IMR-90 (cell line): ENCODE data around the gene ATP6V1F. TPM values are rescaled to one million over a fixed set of nuclear protein-coding genes. Genes with fewer than 3 reads are reported as not detected.

Experiments
- ATAC-seq: fragments of 200-7000 bp; cut with Tn5 transposase; 2 replicates; pipeline ENCODE4 v1.9.1; 2020; ENCODE audit warnings: low read depth, mild to moderate bottlenecking, moderate library complexity
- BruUV-seq: library from RNA; stranded (reverse); fragments of 400-500 nt; replicated peaks from 2 replicates; lab custom pipeline; 2021; lab: Mats Ljungman, UMichigan
- CTCF ChIA-PET: fragments of 300-600 bp; formaldehyde crosslinking; extraction: SDS; loops from one replicate; lab custom pipeline; 2021; ENCODE audit warnings: antibody characterized with exemption; lab: Yijun Ruan, JAX
- POLR2A ChIA-PET: fragments of 300-600 bp; sonication (Branson Sonifier 250); formaldehyde crosslinking; loops from one replicate; lab custom pipeline; 2022; ENCODE audit warnings: antibody characterized with exemption; ENCODE audit not compliant: unreplicated experiment; lab: Charles Lee
- DNase-seq: peaks from one replicate; pipeline ENCODE4 v3.0.0; 2013
- H2AFZ ChIP-seq: replicated peaks from 2 replicates; pipeline ENCODE3; 2013; ENCODE audit warnings: low read length, mild to moderate bottlenecking; ENCODE audit not compliant: poor library complexity
- H2AK5ac ChIP-seq: 2 replicates; pipeline ENCODE4 v1.6.1; 2013; ENCODE audit warnings: low read depth, low read length, inconsistent platforms
- H2AK9ac ChIP-seq: replicated peaks from 2 replicates; pipeline ENCODE3; 2013; ENCODE audit warnings: mild to moderate bottlenecking, low read depth, low read length, moderate library complexity; ENCODE audit not compliant: poor library complexity
- H2BK120ac ChIP-seq: 2 replicates; pipeline ENCODE4 v1.6.1; 2013; ENCODE audit warnings: low read depth, low read length, inconsistent platforms
- H2BK15ac ChIP-seq: 3 replicates; pipeline ENCODE4 v1.6.1; 2013; ENCODE audit warnings: low read depth, low read length, inconsistent platforms
- H2BK20ac ChIP-seq: 2 replicates; pipeline ENCODE4 v1.6.1; 2013; ENCODE audit warnings: low read depth, mild to moderate bottlenecking, inconsistent platforms, low read length, moderate library complexity
- H2BK5ac ChIP-seq: 2 replicates; pipeline ENCODE4 v1.6.1; 2013; ENCODE audit warnings: mild to moderate bottlenecking, low read depth, low read length, inconsistent platforms; ENCODE audit not compliant: poor library complexity, severe bottlenecking
- H3K14ac ChIP-seq: replicated peaks from 2 replicates; pipeline ENCODE4 v1.6.1; 2013; ENCODE audit warnings: low read depth, low read length, inconsistent platforms
- H3K18ac ChIP-seq: 2 replicates; pipeline ENCODE4 v1.6.1; 2013; ENCODE audit warnings: low read depth, low read length, control low read depth
- H3K23ac ChIP-seq: 2 replicates; pipeline ENCODE4 v1.6.1; 2013; ENCODE audit warnings: low read depth, low read length, inconsistent platforms
- H3K27ac ChIP-seq: 2 replicates; pipeline ENCODE4 v1.5.1; 2013; ENCODE audit warnings: mild to moderate bottlenecking, control low read depth, low read length; ENCODE audit not compliant: insufficient read depth
- H3K27me3 ChIP-seq: 2 replicates; pipeline ENCODE4 v1.6.1; 2013; ENCODE audit warnings: low read length; ENCODE audit not compliant: control insufficient read depth, insufficient read depth
- H3K36me3 ChIP-seq: 2 replicates; pipeline ENCODE4 v1.6.1; 2013; ENCODE audit warnings: low read length, mixed read lengths; ENCODE audit not compliant: control insufficient read depth, insufficient read depth
- H3K4ac ChIP-seq: 2 replicates; pipeline ENCODE4 v1.6.1; 2013; ENCODE audit warnings: low read depth, low read length, inconsistent platforms
- H3K4me1 ChIP-seq: 2 replicates; pipeline ENCODE4 v1.6.1; 2013; ENCODE audit warnings: low read length, mixed read lengths; ENCODE audit not compliant: control insufficient read depth, insufficient read depth
- H3K4me2 ChIP-seq: 2 replicates; pipeline ENCODE4 v1.6.1; 2013; ENCODE audit warnings: low read depth, mild to moderate bottlenecking, control low read depth, low read length, moderate library complexity
- H3K4me3 ChIP-seq: 2 replicates; pipeline ENCODE4 v1.5.1; 2013; ENCODE audit warnings: low read depth, mild to moderate bottlenecking, control low read depth, low read length, moderate library complexity; ENCODE audit not compliant: insufficient read depth
- H3K56ac ChIP-seq: 2 replicates; pipeline ENCODE4 v1.6.1; 2013; ENCODE audit warnings: low read length, inconsistent platforms; ENCODE audit not compliant: insufficient read depth; ENCODE audit errors: extremely low read depth
- H3K79me1 ChIP-seq, 2 experiments: 2 replicates each; pipeline ENCODE4 v1.6.1; 2013; ENCODE audit warnings: low read length in 2 of 2, inconsistent platforms in 1 of 2, low read depth in 1 of 2
- H3K9ac ChIP-seq: 2 replicates; pipeline ENCODE4 v1.6.1; 2013; ENCODE audit warnings: low read depth, low read length, control low read depth
- H3K9me1 ChIP-seq: 2 replicates; pipeline ENCODE4 v1.6.1; 2013; ENCODE audit warnings: low read length, inconsistent platforms; ENCODE audit not compliant: insufficient read depth
- H3K9me3 ChIP-seq: 2 replicates; pipeline ENCODE4 v1.6.1; 2013; ENCODE audit warnings: low read length; ENCODE audit not compliant: control insufficient read depth, insufficient read depth
- H4K20me1 ChIP-seq: 2 replicates; pipeline ENCODE4 v1.6.1; 2013; ENCODE audit warnings: low read length, inconsistent platforms; ENCODE audit not compliant: insufficient read depth
- H4K5ac ChIP-seq: 2 replicates; pipeline ENCODE4 v1.6.1; 2013; ENCODE audit warnings: mild to moderate bottlenecking, low read depth, low read length, control low read depth
- H4K8ac ChIP-seq, 2 experiments: 2 replicates each; pipeline ENCODE4 v1.6.1; 2013; ENCODE audit warnings: low read depth in 2 of 2, low read length in 2 of 2, control low read depth in 1 of 2, inconsistent platforms in 1 of 2
- H4K91ac ChIP-seq: 2 replicates; pipeline ENCODE4 v1.6.1; 2013; ENCODE audit warnings: low read depth, low read length, inconsistent platforms; ENCODE audit not compliant: insufficient read depth
- FOS ChIP-seq: fragments of 150-350 bp; IDR thresholded peaks from 2 replicates; pipeline ENCODE4 v1.6.1; 2016; ENCODE audit warnings: low read depth, low read length
- MXI1 ChIP-seq: IDR thresholded peaks from 2 replicates; pipeline ENCODE4 v1.6.1; 2012; ENCODE audit warnings: low read depth, mild to moderate bottlenecking, low read length, moderate library complexity, borderline replicate concordance
- RFX5 ChIP-seq: IDR thresholded peaks from 2 replicates; pipeline ENCODE4 v1.8.0; 2012; ENCODE audit warnings: low read depth, mild to moderate bottlenecking, low read length, moderate library complexity
- SMC3 ChIP-seq: fragments of 150-350 bp; IDR thresholded peaks from 2 replicates; pipeline ENCODE4 v1.6.1; 2016; ENCODE audit warnings: low read depth, mild to moderate bottlenecking, antibody characterized with exemption, low read length, moderate library complexity
- WGBS, 2 experiments: methylation state at CpG; one replicate each; pipeline versions ENCODE4 v1.1.5 to v1.1.7; 2013; ENCODE audit warnings: missing lambda C conversion rate in 2 of 2; ENCODE audit not compliant: insufficient read length in 1 of 2; ENCODE audit errors: extremely low coverage in 2 of 2; 5-methylcytosine and 5-hydroxymethylcytosine counted together
- dilution Hi-C: fragments of 300-500 bp; cut with HindIII; formaldehyde crosslinking; loops from one replicate; pipeline ENCODE4 v1.14.3; 2018; ENCODE audit warnings: low sequenced_read_pairs; ENCODE audit not compliant: unreplicated experiment
- in situ Hi-C: fragments of 300-500 bp; cut with MboI; formaldehyde crosslinking; loops from 3 replicates; pipeline ENCODE4 v1.14.3; 2019; ENCODE audit warnings: low sequenced_read_pairs, inconsistent platforms, mixed read lengths
- intact Hi-C: fragments of 100-400 bp; cut with micrococcal nuclease; formaldehyde crosslinking; loops from 2 replicates; pipeline ENCODE4 v1.10.0; 2022
- polyA plus RNA-seq, 3 experiments: library from polyadenylated mRNA; depleted of rRNA; stranded (reverse); fragments of >200 nt; gene quantifications; 2 replicates each; pipeline ENCODE4 v1.2.3, GENCODE V29; 2012; ENCODE audit warnings: low replicate concordance in 1 of 3
- total RNA-seq: library from RNA; depleted of rRNA; stranded (reverse); fragments of >200 nt; gene quantifications from 2 replicates; pipeline ENCODE4 v1.2.3, GENCODE V29; 2012
- TF ChIP-seq, protein P1 (sequence below): fragments of 150-350 bp; IDR thresholded peaks from 2 replicates; pipeline ENCODE4 v1.6.1; 2017; ENCODE audit warnings: mild to moderate bottlenecking, antibody characterized with exemption, low read length, low read depth

ATP6V1F gene
- total and polyA plus RNA-seq, 2 of the 4 experiments (the other 2 are of a cell fraction) = 104 to 321 TPM

DNA sequence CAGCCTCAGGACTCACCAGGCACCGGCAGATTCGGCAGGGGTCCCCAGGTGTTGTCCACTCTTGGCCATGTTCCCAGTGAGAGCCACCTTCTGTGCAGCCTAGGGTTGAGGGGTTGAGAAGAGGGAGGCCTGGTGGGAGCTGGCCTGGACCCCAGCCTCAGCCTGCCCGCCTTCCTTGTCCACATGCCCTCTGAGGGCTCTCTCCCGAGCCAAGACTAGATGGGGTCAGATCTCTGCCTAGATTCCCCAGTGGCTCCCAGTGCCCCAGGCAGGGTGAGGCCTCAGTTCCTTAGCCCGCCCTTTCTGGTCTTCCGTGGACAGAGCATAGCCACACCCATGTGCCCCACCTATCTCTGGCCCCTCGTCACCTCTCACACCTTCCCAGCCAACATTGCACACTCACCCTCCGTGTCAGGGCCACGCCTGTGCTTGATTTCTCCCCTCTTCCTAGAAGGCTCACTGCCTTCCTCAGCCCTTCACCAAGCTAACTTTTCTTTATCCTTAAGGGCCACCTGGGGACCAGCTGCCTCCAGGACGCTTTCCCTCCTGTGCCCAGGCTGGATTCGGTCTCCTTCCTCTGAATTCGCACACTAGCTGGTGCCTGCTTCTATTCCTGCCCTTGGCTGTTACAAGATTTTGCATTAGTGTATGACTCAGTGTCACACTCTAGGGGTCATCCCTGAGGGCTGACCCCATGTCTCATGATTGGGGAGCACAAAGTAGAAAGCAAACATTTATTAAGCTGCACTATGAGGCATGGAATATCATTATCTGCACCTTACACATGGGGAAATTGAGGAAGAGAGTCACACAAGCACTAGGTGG, 40.3 kb downstream of the ATP6V1F start:
- Histone ChIP-seq H2BK20ac (no peak overlapping the region), H3K56ac (no peak overlapping the region), H4K5ac (no peak overlapping the region), H4K8ac (no peak overlapping the region), H3K4me1 (peaks cover 2% of the 10 kb centered on the region; the same call in 1 of the 2 replicates), H3K9ac (no peak overlapping the region), H2BK120ac (no peak overlapping the region), H3K18ac (no peak overlapping the region), H3K4me3 (no peak overlapping the region), H3K23ac (no peak overlapping the region), H3K9me1 (no peaks in the 10 kb centered on the region), H3K4me2 (no peak overlapping the region), H3K9me3 (peaks cover 2% of the 10 kb centered on the region; the same call in 1 of the 2 replicates), H3K14ac (no peak overlapping the region), H4K91ac (no peak overlapping the region), H2BK5ac (no peak overlapping the region), H3K27me3 (peaks cover 20% of the 10 kb centered on the region), H2BK15ac (no peak overlapping the region), H2AFZ (peak overlapping the region; percentile 0), H3K36me3 (no peaks in the 10 kb centered on the region), H4K20me1 (no peaks in the 10 kb centered on the region), H2AK9ac (no peak overlapping the region), H2AK5ac (no peak overlapping the region), H3K4ac (no peak overlapping the region), H3K79me1 (no peaks in the 10 kb centered on the region), H3K27ac (no peak overlapping the region)
- POLR2A ChIA-PET = no interaction called here
- in situ Hi-C loops (loop anchor here (5.0 kb wide), 1 partner anchor 189 kb away; no protein-coding TSS in a partner anchor), intact Hi-C loops (no loop called here), dilution Hi-C loops (no loop called here)
- ATAC-seq (peak; percentile 24; the same call in 1 of the 2 replicates), DNase-seq (peak; percentile 8)
- no peak for TF ChIP-seq MXI1
- TF ChIP-seq, protein P1, sequence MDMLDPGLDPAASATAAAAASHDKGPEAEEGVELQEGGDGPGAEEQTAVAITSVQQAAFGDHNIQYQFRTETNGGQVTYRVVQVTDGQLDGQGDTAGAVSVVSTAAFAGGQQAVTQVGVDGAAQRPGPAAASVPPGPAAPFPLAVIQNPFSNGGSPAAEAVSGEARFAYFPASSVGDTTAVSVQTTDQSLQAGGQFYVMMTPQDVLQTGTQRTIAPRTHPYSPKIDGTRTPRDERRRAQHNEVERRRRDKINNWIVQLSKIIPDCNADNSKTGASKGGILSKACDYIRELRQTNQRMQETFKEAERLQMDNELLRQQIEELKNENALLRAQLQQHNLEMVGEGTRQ = no peak
- TF ChIP-seq FOS = no peak
- no peak for TF ChIP-seq RFX5
- no peak for TF ChIP-seq SMC3
- no TSS peak for BruUV-seq
- WGBS, 2 experiments = 73% methylated on average over 8 of the region's 12 CpGs; no CpG with 5 or more reads in 1 of the 2 experiments
- CTCF ChIA-PET = interaction anchor here (1.0 kb wide), 1 partner anchor 189 kb away, joined by 3 read pairs; no protein-coding TSS in a partner anchor
